22Rv1 (cell line): ENCODE data around the gene CARMIL1.

Experiments
- H3K27ac ChIP-seq: fragments of 450-650 bp; 2 replicates; pipeline ENCODE4 v1.5.1; 2017
- CTCF ChIP-seq: fragments of 450-650 bp; IDR thresholded peaks from 2 replicates; pipeline ENCODE4 v1.5.1; 2017; ENCODE audit warnings: mild to moderate bottlenecking
- ZFX ChIP-seq: fragments of 450-650 bp; IDR thresholded peaks from 2 replicates; pipeline ENCODE4 v1.6.1; 2017; ENCODE audit warnings: antibody characterized with exemption, borderline replicate concordance

Gene CARMIL1

GRCh38 chr6:25342802-25343201, 63.6 kb downstream of the CARMIL1 start:
- TF ChIP-seq ZFX (no peak), CTCF (no peak)
- no peak overlapping the region for H3K27ac ChIP-seq

GRCh38 chr6:25343984-25344383, 64.8 kb downstream of the CARMIL1 start:
- TF ChIP-seq ZFX (no peak), CTCF (no peak)
- H3K27ac ChIP-seq = no peak overlapping the region

- TF ChIP-seq ZFX (no peak), CTCF (no peak)
- no peak overlapping the region for H3K27ac ChIP-seq
Observed at GRCh38 chr6:25344827-25345226, 65.7 kb downstream of the CARMIL1 start.

GRCh38 chr6:25346064-25346463, 66.9 kb downstream of the CARMIL1 start:
- no peak for TF ChIP-seq ZFX
- TF ChIP-seq CTCF = no peak

GRCh38 chr6:25350573-25350972, 71.4 kb downstream of the CARMIL1 start:
- TF ChIP-seq CTCF (no peak), ZFX (no peak)

More at GRCh38 chr6:25346064-25346463, 66.9 kb downstream of the CARMIL1 start:
- H3K27ac ChIP-seq = no peak overlapping the region

GRCh38 chr6:25351485-25351884, 72.3 kb downstream of the CARMIL1 start:
- no peak for TF ChIP-seq ZFX
- no peak for TF ChIP-seq CTCF
- H3K27ac ChIP-seq = no peak overlapping the region

More at GRCh38 chr6:25350573-25350972, 71.4 kb downstream of the CARMIL1 start:
- no peak overlapping the region for H3K27ac ChIP-seq

- TF ChIP-seq CTCF (no peak), ZFX (no peak)
- H3K27ac ChIP-seq = no peak overlapping the region
Observed at GRCh38 chr6:25352285-25352684, 73.1 kb downstream of the CARMIL1 start.
